Measurements from ENCODE around the gene COQ4. TPM values are rescaled to one million over a fixed set of nuclear protein-coding genes. Genes with fewer than 3 reads are reported as not detected.

Gene COQ4
- total RNA-seq, 1 donor from 2014 or later = 54.8 TPM

- no peak for DNase-seq (ENCODE audit: low spot score)
Measured at GRCh38 chr9:128340691-128341434, 18.2 kb downstream of the COQ4 start.

GRCh38 chr9:128341435-128341849 lies 18.8 kb downstream of the COQ4 start:
- peak; percentile 67 for DNase-seq (ENCODE audit: low spot score)

DNA sequence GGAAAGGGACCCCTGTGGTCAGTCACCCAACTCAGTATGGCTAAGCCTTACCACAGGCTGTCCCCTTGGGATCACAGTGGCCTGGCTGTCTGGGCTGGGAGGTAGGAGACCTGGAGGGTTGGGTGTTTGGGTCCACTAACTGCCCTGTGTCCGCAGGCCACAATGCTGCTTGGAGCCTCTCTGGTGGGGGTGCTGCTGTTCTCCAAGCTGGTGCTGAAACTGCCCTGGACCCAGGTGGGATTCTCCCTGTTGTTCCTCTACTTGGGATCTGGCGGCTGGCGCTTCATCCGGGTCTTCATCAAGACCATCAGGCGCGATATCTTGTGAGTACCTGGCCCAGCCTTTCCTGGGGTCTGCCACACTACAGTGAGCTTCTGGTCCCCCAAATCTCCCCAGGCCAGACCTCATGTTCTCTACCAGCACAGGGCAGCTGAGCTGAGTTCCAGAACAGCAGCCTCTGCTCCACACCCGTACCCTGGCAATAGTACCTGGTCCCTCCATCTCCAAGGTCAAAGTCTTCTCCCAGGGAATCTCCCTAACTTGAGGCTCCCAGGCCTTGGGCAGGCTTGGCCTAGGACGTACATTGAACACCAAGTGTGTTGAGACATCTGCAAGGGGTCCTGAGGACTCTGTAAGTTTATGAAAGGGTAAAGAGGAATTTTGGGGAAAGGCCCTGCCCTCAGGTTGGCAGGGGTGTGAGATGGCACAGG lies 20.5 kb downstream of the COQ4 start:
- peak; percentile 27 for DNase-seq (ENCODE audit: low spot score)

DNA sequence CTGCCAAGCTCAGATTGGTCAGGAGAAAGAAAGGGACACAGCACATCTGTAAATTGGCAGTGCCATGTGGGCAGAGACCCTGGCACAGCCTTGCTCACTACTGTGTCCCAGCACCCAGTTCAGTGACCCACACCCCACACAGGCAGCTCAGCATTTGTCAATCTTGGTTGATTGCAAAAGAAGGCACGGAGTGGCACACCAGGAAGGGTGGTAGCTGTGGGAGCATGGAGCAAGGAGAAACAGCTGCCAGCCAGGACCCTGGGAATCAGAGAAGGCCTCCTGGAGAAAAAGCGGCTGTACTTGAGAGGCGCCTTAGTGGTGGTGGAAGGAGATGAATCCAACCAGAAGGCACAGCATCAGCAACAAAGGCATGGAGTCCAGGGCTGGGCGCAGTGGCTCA lies 21.2 kb downstream of the COQ4 start:
- no peak for DNase-seq (ENCODE audit: low spot score)

- DNase-seq (ENCODE audit: low spot score) = no peak
Measured at GRCh38 chr9:128344931-128345605, 22.4 kb downstream of the COQ4 start.

GRCh38 chr9:128349125-128349524 lies 26.5 kb downstream of the COQ4 start:
- DNase-seq (ENCODE audit: low spot score) = no peak

DNA sequence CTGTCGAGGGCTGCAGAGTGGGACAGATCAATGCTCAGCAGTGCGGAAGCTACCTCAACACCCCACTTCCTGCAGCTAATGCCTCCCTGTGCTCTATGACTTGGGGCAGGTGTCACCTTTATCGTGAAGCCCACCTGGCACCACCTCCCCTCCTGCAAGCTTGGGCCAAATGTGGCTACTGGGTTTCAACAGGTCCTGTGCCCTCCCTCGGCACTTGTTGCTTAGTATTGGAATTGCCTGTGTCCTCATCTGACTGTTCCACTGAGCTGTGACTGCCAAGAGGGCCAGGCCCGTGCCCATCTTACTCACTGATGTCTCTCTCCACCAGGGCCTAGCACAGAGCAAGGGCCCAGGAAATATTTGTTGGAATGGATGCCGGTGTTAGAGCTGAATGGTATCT lies 27.1 kb downstream of the COQ4 start:
- no peak for DNase-seq (ENCODE audit: low spot score)

DNA sequence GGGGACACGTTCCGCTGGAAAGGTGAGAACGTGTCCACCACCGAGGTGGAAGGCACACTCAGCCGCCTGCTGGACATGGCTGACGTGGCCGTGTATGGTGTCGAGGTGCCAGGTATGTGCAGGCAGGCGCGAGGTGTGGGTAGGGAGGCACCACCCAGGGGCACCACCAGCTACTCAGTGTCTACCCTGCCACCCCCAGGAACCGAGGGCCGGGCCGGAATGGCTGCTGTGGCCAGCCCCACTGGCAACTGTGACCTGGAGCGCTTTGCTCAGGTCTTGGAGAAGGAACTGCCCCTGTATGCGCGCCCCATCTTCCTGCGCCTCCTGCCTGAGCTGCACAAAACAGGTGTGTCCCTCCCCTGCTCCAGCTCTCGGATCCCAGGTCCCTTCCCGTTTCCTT lies 32.8 kb downstream of the COQ4 start:
- DNase-seq (ENCODE audit: low spot score) = no peak

- no peak for DNase-seq (ENCODE audit: low spot score)
Measured at GRCh38 chr9:128358090-128358489, 35.5 kb downstream of the COQ4 start.

DNA sequence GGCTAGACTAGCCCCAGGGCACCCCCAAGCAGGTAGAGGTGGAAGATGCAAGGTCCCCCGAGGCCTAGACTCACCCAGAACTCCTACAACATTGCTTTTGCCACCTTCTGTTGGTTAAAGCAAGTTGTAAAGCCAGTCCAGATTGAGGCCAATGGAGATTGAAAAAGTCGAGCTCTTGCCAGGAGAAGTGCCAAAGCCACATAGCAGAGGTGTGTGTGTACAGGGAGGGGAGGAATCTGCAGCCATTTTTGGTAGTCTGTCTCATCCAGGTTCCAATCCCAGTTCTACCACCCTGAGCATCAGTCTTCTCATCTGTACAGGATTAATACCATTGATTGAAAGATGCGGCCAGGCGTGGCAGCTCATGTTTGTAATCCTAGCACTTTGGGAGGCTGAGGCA lies 36.2 kb downstream of the COQ4 start:
- DNase-seq (ENCODE audit: low spot score) = no peak

DNA sequence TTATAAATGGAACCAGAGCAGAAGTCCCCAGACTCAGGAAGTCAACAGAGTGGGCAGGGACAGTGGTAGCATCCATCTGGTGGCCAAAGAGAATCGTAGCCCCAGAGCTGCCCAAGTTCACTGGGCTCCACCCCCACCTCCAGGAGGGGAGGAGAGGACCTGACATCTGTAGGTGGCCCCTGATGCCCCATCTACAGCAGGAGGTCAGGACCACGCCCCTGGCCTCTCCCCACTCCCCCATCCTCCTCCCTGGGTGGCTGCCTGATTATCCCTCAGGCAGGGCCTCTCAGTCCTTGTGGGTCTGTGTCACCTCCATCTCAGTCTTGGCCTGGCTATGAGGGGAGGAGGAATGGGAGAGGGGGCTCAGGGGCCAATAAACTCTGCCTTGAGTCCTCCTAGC lies 38.2 kb downstream of the COQ4 start:
- no peak for DNase-seq (ENCODE audit: low spot score)

- no peak for DNase-seq (ENCODE audit: low spot score)
Measured at GRCh38 chr9:128361296-128361985, 38.8 kb downstream of the COQ4 start.

- peak; percentile 87 for DNase-seq (ENCODE audit: low spot score)
Measured at GRCh38 chr9:128361986-128362646, 39.5 kb downstream of the COQ4 start.

DNA sequence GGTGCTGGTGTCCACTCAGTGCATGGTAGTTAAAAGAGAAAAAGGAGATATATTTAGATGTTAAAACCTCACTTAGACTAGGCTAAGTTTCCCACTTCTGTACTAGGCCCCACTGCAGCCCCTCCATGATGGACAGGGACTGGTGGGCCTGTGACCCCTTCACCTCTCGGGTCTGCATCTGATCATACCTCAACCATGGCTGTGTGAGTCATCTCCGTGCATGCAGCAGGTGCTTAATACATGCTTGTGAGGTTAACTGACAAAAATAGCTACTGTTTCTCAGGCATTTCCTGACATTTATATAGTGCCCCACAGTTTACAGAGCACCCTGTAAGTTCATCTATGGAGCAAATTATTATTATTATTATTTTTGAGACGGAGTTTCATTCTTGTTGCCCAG lies 40.1 kb downstream of the COQ4 start:
- DNase-seq (ENCODE audit: low spot score) = no peak

DNA sequence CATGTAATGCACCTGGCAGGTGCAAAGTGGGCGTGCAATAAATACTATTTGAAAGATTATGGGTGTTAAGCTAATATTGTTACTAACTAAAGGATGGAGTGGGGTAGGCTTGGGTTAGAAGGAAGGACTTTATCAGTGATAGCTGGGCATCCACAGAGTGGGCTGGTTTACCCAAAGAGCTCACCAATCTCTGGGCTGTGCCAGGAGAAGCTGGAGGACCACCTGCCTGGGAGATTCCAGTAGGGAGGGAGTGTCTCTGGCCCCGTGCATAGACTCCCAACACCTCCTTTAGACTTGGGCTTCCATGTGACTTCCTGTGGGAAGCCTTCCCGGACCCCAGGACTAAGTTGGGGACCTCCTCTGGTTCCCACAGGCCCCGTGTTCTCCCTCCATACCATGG lies 42.9 kb downstream of the COQ4 start:
- no peak for DNase-seq (ENCODE audit: low spot score)

DNA sequence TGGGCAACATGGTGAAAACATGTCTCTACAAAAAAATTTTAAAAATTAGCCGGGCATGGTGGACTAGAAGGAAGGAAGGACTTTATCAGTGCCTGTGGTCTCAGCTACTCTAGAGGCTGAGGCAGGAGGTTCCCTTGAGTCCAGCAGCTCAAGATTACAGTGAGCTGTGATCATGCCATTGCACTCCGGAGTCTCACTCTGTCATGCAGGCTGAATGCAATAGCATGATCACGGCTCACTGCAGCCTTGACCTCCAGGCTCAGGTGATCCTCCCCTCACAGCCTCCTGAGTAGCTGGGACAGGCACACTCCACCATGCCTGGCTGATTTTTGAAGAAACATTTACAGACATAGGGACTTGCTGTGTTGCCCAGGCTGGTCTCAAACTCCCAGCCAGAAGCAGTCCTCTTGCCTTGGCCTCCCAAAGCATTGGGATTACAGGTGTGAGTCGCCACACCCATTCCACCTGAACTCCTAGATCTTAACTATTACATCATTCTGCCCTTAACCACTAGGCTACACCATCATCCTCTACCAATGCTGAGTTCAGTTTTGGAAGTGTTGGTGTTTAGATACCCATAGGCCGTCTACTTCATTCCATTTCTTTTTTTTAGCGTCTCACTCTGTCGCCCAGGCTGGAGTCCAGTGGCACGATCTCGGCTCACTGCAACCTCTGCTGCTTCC lies 46.5 kb downstream of the COQ4 start:
- DNase-seq (ENCODE audit: low spot score) = no peak

DNA sequence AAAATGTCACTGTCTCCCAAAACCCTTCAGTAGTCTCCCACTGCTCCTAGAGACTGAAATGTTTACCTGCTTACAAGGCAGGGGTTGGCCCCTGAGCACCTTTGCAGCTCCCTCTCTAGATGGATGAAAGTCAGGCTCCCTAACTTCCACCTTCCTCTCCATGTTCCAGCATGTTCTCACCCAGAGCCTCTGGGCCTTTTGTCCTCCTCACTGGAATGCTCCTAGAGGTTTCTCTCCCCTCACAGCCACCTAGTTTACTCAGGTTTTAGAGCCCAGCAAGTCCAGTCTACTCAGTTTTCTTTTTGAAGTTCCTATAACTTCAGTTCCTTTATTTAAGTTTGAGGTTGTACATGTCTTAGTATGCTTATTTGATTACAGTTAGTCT lies 47.7 kb downstream of the COQ4 start:
- DNase-seq (ENCODE audit: low spot score) = no peak

GRCh38 chr9:128370752-128371629 lies 48.4 kb downstream of the COQ4 start, which contains the start of gene URM1:
Gene URM1, plus strand, starts transcription at chr9:128371374. Its CDS starts 7 bp downstream, at chr9:128371381.
- peak; percentile 96 for DNase-seq (ENCODE audit: low spot score)

- no peak for DNase-seq (ENCODE audit: low spot score)
Measured at GRCh38 chr9:128371630-128372117, 49.0 kb downstream of the COQ4 start.

- DNase-seq (ENCODE audit: low spot score) = no peak
Measured at GRCh38 chr9:128372188-128372641, 49.6 kb downstream of the COQ4 start.
